HG03521 (cell line): ENCODE data around the gene ATOSA.

Source experiments
- ATAC-seq: cut with Tn5 transposase; IDR thresholded peaks from one replicate; pipeline ENCODE4 v1.9.1; 2021; ENCODE audit warnings: mild to moderate bottlenecking, moderate library complexity; ENCODE audit not compliant: unreplicated experiment

Gene ATOSA

GRCh38 chr15:52689562-52689961 lies 10.4 kb upstream of the ATOSA start:
- no peak for ATAC-seq

GRCh38 chr15:52683580-52683979 lies 4.4 kb upstream of the ATOSA start:
- ATAC-seq, result peak; percentile 26

- ATAC-seq, result peak; percentile 19
These were observed 3.6 kb upstream of the ATOSA start for GRCh38 chr15:52682781-52683180.

GRCh38 chr15:52682200-52682599 lies 3.0 kb upstream of the ATOSA start:
- no peak for ATAC-seq

GRCh38 chr15:52681441-52681840 lies 2.3 kb upstream of the ATOSA start:
- no peak for ATAC-seq

GRCh38 chr15:52680761-52681160 lies 1.6 kb upstream of the ATOSA start:
- no peak for ATAC-seq

GRCh38 chr15:52680041-52680391 lies 828 bp upstream of the ATOSA start:
- no peak for ATAC-seq

- peak; percentile 17 for ATAC-seq
These were observed 538 bp downstream of the ATOSA start for GRCh38 chr15:52678468-52679231.

- ATAC-seq, result no peak
These were observed 1.4 kb downstream of the ATOSA start for GRCh38 chr15:52677593-52678467.

- no peak for ATAC-seq
These were observed 4.4 kb downstream of the ATOSA start for GRCh38 chr15:52674831-52675230.

GRCh38 chr15:52673734-52674133 lies 5.5 kb downstream of the ATOSA start:
- no peak for ATAC-seq

GRCh38 chr15:52673312-52673711 lies 5.9 kb downstream of the ATOSA start:
- ATAC-seq, result no peak

GRCh38 chr15:52672661-52673060 lies 6.5 kb downstream of the ATOSA start:
- no peak for ATAC-seq

GRCh38 chr15:52670087-52670486 lies 9.1 kb downstream of the ATOSA start:
- no peak for ATAC-seq

GRCh38 chr15:52668133-52668532 lies 11.1 kb downstream of the ATOSA start:
- no peak for ATAC-seq

- ATAC-seq, result no peak
These were observed 11.6 kb downstream of the ATOSA start for GRCh38 chr15:52667597-52667996.

GRCh38 chr15:52663536-52664294 lies 15.5 kb downstream of the ATOSA start:
- ATAC-seq, result no peak

- no peak for ATAC-seq
These were observed 17.3 kb downstream of the ATOSA start for GRCh38 chr15:52661909-52662308.

GRCh38 chr15:52660192-52660591 lies 19.0 kb downstream of the ATOSA start:
- no peak for ATAC-seq

- peak; percentile 85 for ATAC-seq
These were observed 20.2 kb downstream of the ATOSA start for GRCh38 chr15:52658955-52659354.

GRCh38 chr15:52657338-52657737 lies 21.9 kb downstream of the ATOSA start:
- no peak for ATAC-seq
